Mesenchymal stem cell (in vitro differentiated cells and primary cell): ENCODE results near the gene DOCK6.
A peak's percentile ranks its signal among the peaks of the same experiment; 100 is the strongest.

Experiments
- DNase-seq: peaks from one replicate; pipeline ENCODE4 v3.0.0-alpha.2; 2013
- H2AFZ ChIP-seq: one replicate; pipeline ENCODE4 v1.6.1; 2013; ENCODE audit warnings: low read depth, mild to moderate bottlenecking, control low read depth, inconsistent platforms, low read length, moderate library complexity
- H2AK5ac ChIP-seq: 2 replicates; pipeline ENCODE4 v1.6.1; 2013; ENCODE audit warnings: low read length, moderate library complexity, mild to moderate bottlenecking, inconsistent platforms; ENCODE audit not compliant: severe bottlenecking
- H2BK120ac ChIP-seq: one replicate; pipeline ENCODE4 v1.6.1; 2013; ENCODE audit warnings: low read depth, mild to moderate bottlenecking, inconsistent platforms, low read length, moderate library complexity
- H2BK12ac ChIP-seq, 2 experiments: one replicate each; pipeline ENCODE4 v1.6.1; 2013; ENCODE audit warnings: inconsistent platforms in 2 of 2, low read length in 2 of 2, mild to moderate bottlenecking in 2 of 2, moderate library complexity in 2 of 2, control low read depth in 1 of 2
- H2BK15ac ChIP-seq: one replicate; pipeline ENCODE4 v1.6.1; 2013; ENCODE audit warnings: mild to moderate bottlenecking, low read depth, inconsistent platforms; ENCODE audit not compliant: poor library complexity, severe bottlenecking
- H2BK5ac ChIP-seq: 2 replicates; pipeline ENCODE4 v1.6.1; 2013; ENCODE audit warnings: low read depth, mild to moderate bottlenecking, low read length, control low read depth, inconsistent platforms; ENCODE audit not compliant: poor library complexity, severe bottlenecking
- H3K14ac ChIP-seq, 2 experiments: one replicate each; pipeline ENCODE4 v1.6.1; 2013; ENCODE audit warnings: inconsistent platforms in 2 of 2, low read length in 2 of 2, control low read depth in 1 of 2, mild to moderate bottlenecking in 1 of 2, moderate library complexity in 1 of 2
- H3K18ac ChIP-seq, 2 experiments: one replicate each; pipeline ENCODE4 v1.6.1; 2013; ENCODE audit warnings: inconsistent platforms in 2 of 2, low read length in 2 of 2, control low read depth in 1 of 2, low read depth in 1 of 2, mild to moderate bottlenecking in 1 of 2
- H3K23ac ChIP-seq, 2 experiments: one replicate each; pipeline ENCODE4 v1.6.1; 2013; ENCODE audit warnings: inconsistent platforms in 2 of 2, low read length in 2 of 2, mild to moderate bottlenecking in 2 of 2, moderate library complexity in 2 of 2, control low read depth in 1 of 2
- H3K27ac ChIP-seq: 2 replicates; pipeline ENCODE4 v1.5.1; 2013; ENCODE audit warnings: mild to moderate bottlenecking, moderate library complexity, low read length, control low read depth, inconsistent platforms; ENCODE audit not compliant: poor library complexity, severe bottlenecking
- H3K27me3 ChIP-seq, 2 experiments: 2 replicates each; pipeline versions ENCODE4 v1.6.1 to v1.7.0; 2013; ENCODE audit warnings: low read length in 2 of 2, mild to moderate bottlenecking in 2 of 2, moderate library complexity in 2 of 2, control low read depth in 1 of 2, inconsistent platforms in 1 of 2; ENCODE audit not compliant: control insufficient read depth in 1 of 2, insufficient read depth in 1 of 2
- H3K36me3 ChIP-seq, 2 experiments: 2 replicates each; pipeline versions ENCODE4 v1.6.1 to v1.7.0; 2013; ENCODE audit warnings: low read length in 2 of 2, control low read depth in 1 of 2, inconsistent platforms in 1 of 2, low read depth in 1 of 2, mild to moderate bottlenecking in 1 of 2; ENCODE audit not compliant: insufficient read depth in 2 of 2, control insufficient read depth in 1 of 2
- H3K4ac ChIP-seq, 2 experiments: one replicate each; pipeline ENCODE4 v1.6.1; 2013; ENCODE audit warnings: inconsistent platforms in 2 of 2, low read length in 2 of 2, mild to moderate bottlenecking in 2 of 2, moderate library complexity in 2 of 2, control low read depth in 1 of 2, low read depth in 1 of 2
- H3K4me1 ChIP-seq: 2 replicates; pipeline ENCODE4 v1.6.1; 2013; ENCODE audit warnings: low read depth, low read length, control low read depth; ENCODE audit not compliant: control insufficient read depth, insufficient read depth
- H3K4me2 ChIP-seq: 2 replicates; pipeline ENCODE4 v1.6.1; 2013; ENCODE audit warnings: low read length, mild to moderate bottlenecking, inconsistent platforms; ENCODE audit not compliant: poor library complexity, severe bottlenecking
- H3K4me3 ChIP-seq, 2 experiments: 2 replicates each; pipeline versions ENCODE4 v1.5.1 to v1.7.0; 2013; ENCODE audit warnings: low read length in 2 of 2, mild to moderate bottlenecking in 2 of 2, control low read depth in 1 of 2, low read depth in 1 of 2; ENCODE audit not compliant: insufficient read depth in 1 of 2
- H3K79me1 ChIP-seq: replicated peaks from 2 replicates; pipeline ENCODE4 v1.6.1; 2013; ENCODE audit warnings: mild to moderate bottlenecking, control low read depth, low read length, inconsistent platforms; ENCODE audit not compliant: poor library complexity, severe bottlenecking
- H3K9ac ChIP-seq: 2 replicates; pipeline ENCODE4 v1.7.0; 2013; ENCODE audit warnings: mild to moderate bottlenecking, low read length, moderate library complexity
- H3K9me3 ChIP-seq: 2 replicates; pipeline ENCODE4 v1.7.0; 2013; ENCODE audit warnings: mild to moderate bottlenecking, low read length; ENCODE audit not compliant: control insufficient read depth
- H4K8ac ChIP-seq: one replicate; pipeline ENCODE4 v1.6.1; 2013; ENCODE audit warnings: inconsistent platforms, mild to moderate bottlenecking, low read length, moderate library complexity
- H4K91ac ChIP-seq: one replicate; pipeline ENCODE4 v1.6.1; 2013; ENCODE audit warnings: mild to moderate bottlenecking, low read length, inconsistent platforms
- WGBS: methylation state at CpG from one replicate; pipeline ENCODE4 v1.1.7; 2013; ENCODE audit warnings: mixed read lengths; 5-methylcytosine and 5-hydroxymethylcytosine counted together

DOCK6 gene

GRCh38 chr19:11221082-11221598, 41.2 kb downstream of the DOCK6 start:
- no peaks in the 10 kb centered on the region for H3K27me3 ChIP-seq
- H3K14ac ChIP-seq = no peak overlapping the region
- 97% methylated on average over 3 of the region's 3 CpGs for WGBS
- no peak overlapping the region for H4K8ac ChIP-seq
- no peak overlapping the region for H3K27ac ChIP-seq
- no peak overlapping the region for H4K91ac ChIP-seq
- no peaks in the 10 kb centered on the region for H3K79me1 ChIP-seq
- H2BK15ac ChIP-seq = no peak overlapping the region
- peak overlapping the region in 1 of 2 experiments; percentile 47 for H3K4me3 ChIP-seq
- no peak overlapping the region for H2AK5ac ChIP-seq
- H3K4me2 ChIP-seq = no peak overlapping the region
- no peak overlapping the region for H2AFZ ChIP-seq
- peaks cover 45 to 51% of the 10 kb centered on the region in 2 experiments for H3K36me3 ChIP-seq
- H2BK120ac ChIP-seq = no peak overlapping the region
- no peaks in the 10 kb centered on the region for H3K4me1 ChIP-seq
- H2BK12ac ChIP-seq = no peak overlapping the region
- peaks cover 27% of the 10 kb centered on the region for H3K9me3 ChIP-seq
- no peak overlapping the region for H3K4ac ChIP-seq
- no peak overlapping the region for H3K18ac ChIP-seq
- no peak overlapping the region for H3K9ac ChIP-seq
- DNase-seq = no peak
- no peak overlapping the region for H2BK5ac ChIP-seq
- H3K23ac ChIP-seq = no peak overlapping the region

- no peak overlapping the region for H3K4me3 ChIP-seq
- H3K18ac ChIP-seq = no peak overlapping the region
- 93% methylated on average over 6 of the region's 6 CpGs for WGBS
- H3K36me3 ChIP-seq = peaks cover 35 to 73% of the 10 kb centered on the region in 2 experiments
- no peaks in the 10 kb centered on the region for H3K4me1 ChIP-seq
- no peak overlapping the region for H2BK12ac ChIP-seq
- H2AK5ac ChIP-seq = no peak overlapping the region
- no peak overlapping the region for H3K27ac ChIP-seq
- H3K4ac ChIP-seq = no peak overlapping the region
- H2BK120ac ChIP-seq = no peak overlapping the region
- no peak overlapping the region for H2BK5ac ChIP-seq
- no peak overlapping the region for H3K4me2 ChIP-seq
- H4K8ac ChIP-seq = no peak overlapping the region
- no peaks in the 10 kb centered on the region for H3K27me3 ChIP-seq
- no peak overlapping the region for H2AFZ ChIP-seq
- no peak overlapping the region for H3K14ac ChIP-seq
- H3K23ac ChIP-seq = no peak overlapping the region
- DNase-seq = no peak
- H2BK15ac ChIP-seq = no peak overlapping the region
- no peaks in the 10 kb centered on the region for H3K9me3 ChIP-seq
- no peak overlapping the region for H3K9ac ChIP-seq
- H4K91ac ChIP-seq = no peak overlapping the region
- H3K79me1 ChIP-seq = no peaks in the 10 kb centered on the region
Measured at GRCh38 chr19:11214387-11214786, 47.9 kb downstream of the DOCK6 start.

DNA sequence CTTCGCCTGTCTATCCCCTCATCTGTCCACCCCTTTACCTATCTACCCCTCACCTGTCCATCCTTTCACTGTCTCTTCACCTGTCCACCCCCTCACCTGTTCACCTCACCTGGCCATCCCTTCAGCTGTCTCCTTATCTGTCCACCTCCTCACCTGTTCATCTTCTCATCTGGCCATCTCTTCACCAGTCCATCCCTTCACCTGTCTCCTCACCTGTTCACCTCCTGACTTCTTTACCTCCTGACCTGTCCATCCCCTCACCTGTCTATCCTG, 51.7 kb downstream of the DOCK6 start:
- Histone ChIP-seq H3K23ac (no peak overlapping the region), H2BK15ac (no peak overlapping the region), H4K91ac (no peak overlapping the region), H3K14ac (no peak overlapping the region), H3K18ac (no peak overlapping the region), H3K27ac (no peak overlapping the region), H3K36me3 (peaks cover 29 to 63% of the 10 kb centered on the region in 2 experiments), H3K4me3 (no peak overlapping the region), H2BK12ac (no peak overlapping the region), H2BK120ac (no peak overlapping the region), H2AFZ (no peak overlapping the region), H4K8ac (no peak overlapping the region), H3K79me1 (no peaks in the 10 kb centered on the region), H2BK5ac (no peak overlapping the region), H3K4me2 (no peak overlapping the region), H3K9ac (no peak overlapping the region), H3K4me1 (no peaks in the 10 kb centered on the region), H3K4ac (no peak overlapping the region), H3K9me3 (no peaks in the 10 kb centered on the region), H2AK5ac (no peak overlapping the region), H3K27me3 (no peaks in the 10 kb centered on the region)
- DNase-seq = no peak
- WGBS = 86% methylated on average over 1 of the region's 1 CpG

GRCh38 chr19:11209839-11210655, 52.3 kb downstream of the DOCK6 start:
- Histone ChIP-seq H4K91ac (no peak overlapping the region), H3K27ac (no peak overlapping the region), H3K9me3 (no peaks in the 10 kb centered on the region), H3K23ac (no peak overlapping the region), H3K4ac (no peak overlapping the region), H3K27me3 (no peaks in the 10 kb centered on the region), H2BK15ac (no peak overlapping the region), H3K9ac (no peak overlapping the region), H2AFZ (no peak overlapping the region), H3K79me1 (no peaks in the 10 kb centered on the region), H3K18ac (no peak overlapping the region), H4K8ac (peak overlapping the region; percentile 19), H3K4me1 (no peaks in the 10 kb centered on the region), H3K14ac (no peak overlapping the region), H3K4me2 (no peak overlapping the region), H3K36me3 (peaks cover 25 to 57% of the 10 kb centered on the region in 2 experiments), H2AK5ac (no peak overlapping the region), H2BK12ac (no peak overlapping the region), H2BK5ac (no peak overlapping the region), H2BK120ac (no peak overlapping the region), H3K4me3 (no peak overlapping the region)
- DNase-seq = no peak
- 81% methylated on average over 2 of the region's 2 CpGs for WGBS
